ENCODE data around the gene SRBD1. TPM values are rescaled to one million over a fixed set of nuclear protein-coding genes. Genes with fewer than 3 reads are reported as not detected.

The SRBD1 gene
- polyA plus RNA-seq, 1 experiment: 2.7 TPM

DNA sequence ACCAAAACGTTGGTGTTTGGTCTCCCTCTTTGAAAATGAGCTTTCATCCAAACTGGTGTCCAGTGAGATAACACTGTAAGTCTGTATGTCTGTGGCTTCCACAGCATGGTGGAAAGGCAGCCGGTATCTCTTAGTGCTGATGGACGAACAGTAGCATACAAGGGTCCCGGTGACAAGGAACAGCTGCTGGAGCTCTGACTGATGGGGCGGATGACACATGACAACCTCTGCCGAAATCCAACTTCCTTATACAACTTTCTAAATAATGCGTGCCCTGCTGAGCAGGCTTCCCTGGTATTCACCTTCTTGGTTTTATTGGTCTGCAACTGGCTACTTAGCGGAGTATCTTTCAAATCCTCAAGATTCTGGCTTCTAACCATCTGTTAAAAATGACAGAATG lies 216.2 kb downstream of the SRBD1 start:
- Histone ChIP-seq H3K27me3 (ENCODE audit: control insufficient read depth, insufficient read depth, low read length) (no peaks in the 10 kb centered on the region), H3K4me3 (ENCODE audit: low read depth, low read length) (no peak overlapping the region), H3K36me3 (ENCODE audit: control insufficient read depth, insufficient read depth, low read length) (no peaks in the 10 kb centered on the region; the same call in 1 of the 2 replicates)
- ChIA-PET POLR2A (no interaction called here), CTCF (no interaction called here)
- TF ChIP-seq, protein P1, sequence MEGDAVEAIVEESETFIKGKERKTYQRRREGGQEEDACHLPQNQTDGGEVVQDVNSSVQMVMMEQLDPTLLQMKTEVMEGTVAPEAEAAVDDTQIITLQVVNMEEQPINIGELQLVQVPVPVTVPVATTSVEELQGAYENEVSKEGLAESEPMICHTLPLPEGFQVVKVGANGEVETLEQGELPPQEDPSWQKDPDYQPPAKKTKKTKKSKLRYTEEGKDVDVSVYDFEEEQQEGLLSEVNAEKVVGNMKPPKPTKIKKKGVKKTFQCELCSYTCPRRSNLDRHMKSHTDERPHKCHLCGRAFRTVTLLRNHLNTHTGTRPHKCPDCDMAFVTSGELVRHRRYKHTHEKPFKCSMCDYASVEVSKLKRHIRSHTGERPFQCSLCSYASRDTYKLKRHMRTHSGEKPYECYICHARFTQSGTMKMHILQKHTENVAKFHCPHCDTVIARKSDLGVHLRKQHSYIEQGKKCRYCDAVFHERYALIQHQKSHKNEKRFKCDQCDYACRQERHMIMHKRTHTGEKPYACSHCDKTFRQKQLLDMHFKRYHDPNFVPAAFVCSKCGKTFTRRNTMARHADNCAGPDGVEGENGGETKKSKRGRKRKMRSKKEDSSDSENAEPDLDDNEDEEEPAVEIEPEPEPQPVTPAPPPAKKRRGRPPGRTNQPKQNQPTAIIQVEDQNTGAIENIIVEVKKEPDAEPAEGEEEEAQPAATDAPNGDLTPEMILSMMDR (IDR thresholded peaks at IDR 0.05; ENCODE audit: insufficient read depth, low read depth, low read length): no peak
- DNase-seq (ENCODE audit: low read depth): no peak

DNA sequence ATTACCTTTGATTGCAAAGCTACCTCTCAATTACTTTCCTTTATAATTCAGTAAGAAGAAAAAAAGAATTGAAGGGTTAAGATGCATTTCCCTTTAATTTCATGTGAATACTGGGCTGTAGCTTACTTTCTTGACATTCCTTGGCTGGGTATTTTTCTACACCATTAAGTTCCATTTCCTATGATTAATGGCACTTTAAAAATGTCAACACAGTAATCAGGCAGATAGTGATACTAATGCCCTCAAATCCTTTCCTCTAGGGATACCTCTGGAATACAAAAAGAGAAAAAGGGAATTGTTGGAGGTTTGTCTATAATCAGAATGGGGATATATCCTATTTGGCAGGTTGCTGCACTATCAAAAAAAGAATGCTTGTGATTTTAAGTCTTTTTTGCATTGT lies 216.9 kb downstream of the SRBD1 start:
- CTCF ChIA-PET: interaction anchor here (0.6 kb wide), 1 partner anchor 41 kb away, joined by 3 read pairs; no protein-coding TSS in a partner anchor
- H3K36me3 ChIP-seq (ENCODE audit: control insufficient read depth, insufficient read depth, low read length): no peaks in the 10 kb centered on the region; the same call in 1 of the 2 replicates
- no peaks in the 10 kb centered on the region for H3K27me3 ChIP-seq (ENCODE audit: control insufficient read depth, insufficient read depth, low read length)
- no peak overlapping the region for H3K4me3 ChIP-seq (ENCODE audit: low read depth, low read length)
- POLR2A ChIA-PET: no interaction called here
- TF ChIP-seq, protein P1 (IDR thresholded peaks at IDR 0.05; ENCODE audit: insufficient read depth, low read depth, low read length): no peak
- DNase-seq (ENCODE audit: low read depth): no peak

DNA sequence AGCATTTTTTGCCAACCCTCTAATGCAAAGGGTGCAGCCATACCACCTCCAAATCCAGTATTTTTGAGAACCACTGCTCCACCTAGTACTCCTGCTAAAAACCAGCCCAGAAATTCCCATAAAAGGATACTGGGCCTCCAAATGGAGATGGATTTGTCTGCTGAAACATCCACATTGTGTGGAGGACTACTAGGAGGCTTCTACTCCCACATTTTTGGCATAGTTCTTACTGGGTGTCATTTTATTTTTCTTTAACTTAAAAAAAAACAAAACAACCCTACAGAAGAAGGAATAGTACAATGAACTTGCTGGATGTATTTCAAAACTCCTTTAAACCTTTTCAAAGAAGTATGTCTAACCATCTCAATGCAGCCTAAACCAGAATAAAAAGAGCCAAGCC lies 219.2 kb downstream of the SRBD1 start:
- no peak for DNase-seq (ENCODE audit: low read depth)
- CTCF ChIA-PET: no interaction called here
- POLR2A ChIA-PET: no interaction called here

DNA sequence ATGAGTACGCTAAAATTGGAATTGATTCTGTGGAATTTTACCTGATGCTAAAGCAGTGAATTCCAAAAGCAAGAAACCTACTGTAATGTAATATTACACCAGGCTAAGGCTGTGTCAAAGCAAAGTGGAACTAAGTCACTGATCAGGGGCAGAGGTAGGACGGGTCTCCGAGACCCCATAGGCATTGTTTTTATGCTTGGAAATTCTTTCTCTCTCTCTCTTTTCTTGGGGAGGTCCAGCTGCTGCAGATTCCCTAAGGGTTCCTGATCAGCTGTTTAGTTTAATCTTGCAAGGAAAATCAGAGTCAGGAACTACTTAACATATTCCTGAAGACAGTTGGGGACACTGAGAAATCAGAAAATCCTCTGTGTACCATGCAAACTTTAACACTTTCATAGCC lies 220.2 kb downstream of the SRBD1 start:
- TF ChIP-seq, protein P1 (IDR thresholded peaks at IDR 0.05; ENCODE audit: insufficient read depth, low read depth, low read length): no peak
- DNase-seq (ENCODE audit: low read depth): no peak
- H3K27me3 ChIP-seq (ENCODE audit: control insufficient read depth, insufficient read depth, low read length): no peaks in the 10 kb centered on the region
- CTCF ChIA-PET: no interaction called here
- no peak overlapping the region for H3K4me3 ChIP-seq (ENCODE audit: low read depth, low read length)
- H3K36me3 ChIP-seq (ENCODE audit: control insufficient read depth, insufficient read depth, low read length): no peaks in the 10 kb centered on the region
- POLR2A ChIA-PET: no interaction called here

More for the DNA sequence above, 219.2 kb downstream of the SRBD1 start:
- H3K36me3 ChIP-seq (ENCODE audit: control insufficient read depth, insufficient read depth, low read length): no peaks in the 10 kb centered on the region
- no peaks in the 10 kb centered on the region for H3K27me3 ChIP-seq (ENCODE audit: control insufficient read depth, insufficient read depth, low read length)
- no peak overlapping the region for H3K4me3 ChIP-seq (ENCODE audit: low read depth, low read length)
- TF ChIP-seq, protein P1 (IDR thresholded peaks at IDR 0.05; ENCODE audit: insufficient read depth, low read depth, low read length): no peak

DNA sequence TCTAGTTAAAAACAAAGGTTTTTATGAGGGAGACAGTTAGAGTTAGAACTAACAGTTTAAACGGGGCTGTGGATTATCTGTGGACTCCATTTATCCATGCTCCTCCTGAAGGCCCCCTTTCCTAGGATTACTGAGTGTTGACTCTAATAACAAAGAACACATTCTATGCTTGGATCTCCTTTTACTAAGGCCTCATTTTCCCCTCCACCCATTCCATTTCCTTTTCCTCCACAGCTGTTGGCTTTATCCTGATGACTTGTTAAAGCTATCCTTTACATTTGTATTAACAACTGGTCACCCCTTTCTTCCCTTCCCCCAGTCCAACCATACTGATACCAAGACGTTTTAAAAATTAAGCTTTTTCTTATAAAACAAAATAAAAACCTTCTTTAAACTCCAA lies 220.6 kb downstream of the SRBD1 start:
- POLR2A ChIA-PET: no interaction called here

More for the DNA sequence above, 220.6 kb downstream of the SRBD1 start:
- H3K4me3 ChIP-seq (ENCODE audit: low read depth, low read length): no peak overlapping the region
- no peak for DNase-seq (ENCODE audit: low read depth)
- TF ChIP-seq, protein P1 (IDR thresholded peaks at IDR 0.05; ENCODE audit: insufficient read depth, low read depth, low read length): no peak
- H3K27me3 ChIP-seq (ENCODE audit: control insufficient read depth, insufficient read depth, low read length): no peaks in the 10 kb centered on the region
- CTCF ChIA-PET: no interaction called here
- H3K36me3 ChIP-seq (ENCODE audit: control insufficient read depth, insufficient read depth, low read length): no peaks in the 10 kb centered on the region

Measured in BJ (cell line).